Hepatocyte (in vitro differentiated cells): ENCODE data around the gene SLCO3A1.

ENCODE experiments used
- EZH2 ChIP-seq: fragments of 200-600 bp; sonication (generic); IDR thresholded peaks from 2 replicates; pipeline ENCODE4 v1.6.1; 2016; ENCODE audit warnings: antibody characterized with exemption, mild to moderate bottlenecking, borderline replicate concordance
- TF ChIP-seq, protein P1 (sequence below): fragments of 200-600 bp; sonication (generic); IDR thresholded peaks from 2 replicates; pipeline ENCODE4 v1.5.1; 2016; ENCODE audit warnings: antibody characterized with exemption, mild to moderate bottlenecking; ENCODE audit not compliant: poor library complexity

DNA sequence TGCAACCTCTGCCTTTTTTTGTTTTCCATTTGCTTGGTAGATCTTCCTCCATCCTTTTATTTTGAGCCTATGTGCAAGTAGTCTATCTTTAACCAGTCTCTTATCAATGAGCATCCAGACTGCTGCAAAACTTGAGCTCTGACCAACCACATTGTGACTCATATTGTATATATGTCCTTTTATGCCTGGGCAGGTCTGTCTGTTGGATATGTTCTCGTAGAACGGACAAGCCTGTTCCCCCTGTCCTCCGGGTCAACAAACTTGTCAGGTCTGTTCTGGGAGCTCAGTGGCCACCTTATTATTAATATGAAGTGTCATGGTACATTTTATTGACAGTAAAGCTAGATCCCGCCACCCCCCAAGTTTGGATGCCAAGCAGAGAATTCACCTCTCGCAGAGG is 287.3 kb downstream of the SLCO3A1 start:
- TF ChIP-seq, protein P1, sequence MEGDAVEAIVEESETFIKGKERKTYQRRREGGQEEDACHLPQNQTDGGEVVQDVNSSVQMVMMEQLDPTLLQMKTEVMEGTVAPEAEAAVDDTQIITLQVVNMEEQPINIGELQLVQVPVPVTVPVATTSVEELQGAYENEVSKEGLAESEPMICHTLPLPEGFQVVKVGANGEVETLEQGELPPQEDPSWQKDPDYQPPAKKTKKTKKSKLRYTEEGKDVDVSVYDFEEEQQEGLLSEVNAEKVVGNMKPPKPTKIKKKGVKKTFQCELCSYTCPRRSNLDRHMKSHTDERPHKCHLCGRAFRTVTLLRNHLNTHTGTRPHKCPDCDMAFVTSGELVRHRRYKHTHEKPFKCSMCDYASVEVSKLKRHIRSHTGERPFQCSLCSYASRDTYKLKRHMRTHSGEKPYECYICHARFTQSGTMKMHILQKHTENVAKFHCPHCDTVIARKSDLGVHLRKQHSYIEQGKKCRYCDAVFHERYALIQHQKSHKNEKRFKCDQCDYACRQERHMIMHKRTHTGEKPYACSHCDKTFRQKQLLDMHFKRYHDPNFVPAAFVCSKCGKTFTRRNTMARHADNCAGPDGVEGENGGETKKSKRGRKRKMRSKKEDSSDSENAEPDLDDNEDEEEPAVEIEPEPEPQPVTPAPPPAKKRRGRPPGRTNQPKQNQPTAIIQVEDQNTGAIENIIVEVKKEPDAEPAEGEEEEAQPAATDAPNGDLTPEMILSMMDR, result no peak
- TF ChIP-seq EZH2, result no peak
